WERI-Rb-1 (cell line): ENCODE results near the gene RPL12.

Experiments used
- DNase-seq: peaks from one replicate; pipeline ENCODE4 v3.0.0-alpha.2; 2020
- H3K27ac ChIP-seq: fragments of 250-450 bp; sonication (Bioruptor Pico); 2 replicates; pipeline ENCODE4 v1.5.1; 2020; ENCODE audit warnings: mild to moderate bottlenecking, moderate library complexity
- H3K27me3 ChIP-seq: fragments of 250-450 bp; sonication (Bioruptor Pico); 2 replicates; pipeline ENCODE4 v1.5.1; 2021; ENCODE audit warnings: mild to moderate bottlenecking, low read depth, moderate library complexity; ENCODE audit not compliant: insufficient read depth, severe bottlenecking
- H3K36me3 ChIP-seq: fragments of 250-450 bp; sonication (Bioruptor Pico); 2 replicates; pipeline ENCODE4 v1.5.1; 2020; ENCODE audit warnings: mild to moderate bottlenecking, moderate library complexity
- H3K4me3 ChIP-seq: 2 replicates; pipeline ENCODE4 v1.5.1; 2011; ENCODE audit warnings: low read depth, mild to moderate bottlenecking, control low read depth, low read length
- H3K9me3 ChIP-seq: fragments of 250-450 bp; sonication (Bioruptor Pico); 2 replicates; pipeline ENCODE4 v1.5.1; 2021; ENCODE audit warnings: mild to moderate bottlenecking, moderate library complexity; ENCODE audit not compliant: severe bottlenecking
- CTCF ChIP-seq: IDR thresholded peaks from 2 replicates; pipeline ENCODE4 v1.5.1; 2011; ENCODE audit warnings: low read depth, mild to moderate bottlenecking, control low read depth, inconsistent platforms, low read length

The RPL12 gene

GRCh38 chr9:127450830-127451607 is at the start of gene RPL12, which contains the start of gene LRSAM1:
RPL12 (minus strand) TSS chr9:127451406; CDS start chr9:127451317, 89 bp downstream.
LRSAM1 (plus strand) TSS chr9:127451510; CDS start chr9:127454528, 3,018 bp downstream.
- Histone ChIP-seq H3K27me3 (no peaks in the 10 kb centered on the region), H3K9me3 (no peaks in the 10 kb centered on the region), H3K27ac (peak within 1 kb of the TSS; percentile 89), H3K36me3 (peaks cover 60% of the 10 kb centered on the region), H3K4me3 (peak within 1 kb of the TSS; percentile 94)
- DNase-seq = peak; percentile 98
- TF ChIP-seq CTCF = no peak

- peaks cover 39% of the 10 kb centered on the region for H3K36me3 ChIP-seq
- peak overlapping the region; percentile 18 for H3K27ac ChIP-seq
- no peak for TF ChIP-seq CTCF
- no peak for DNase-seq
- no peaks in the 10 kb centered on the region for H3K9me3 ChIP-seq
- H3K27me3 ChIP-seq = no peaks in the 10 kb centered on the region
- no peak overlapping the region for H3K4me3 ChIP-seq
These were observed 49.7 kb upstream of the RPL12 start for GRCh38 chr9:127500862-127501261.

- TF ChIP-seq CTCF = no peak
- H3K4me3 ChIP-seq = no peak overlapping the region
- H3K36me3 ChIP-seq = peaks cover 39% of the 10 kb centered on the region
- H3K27ac ChIP-seq = peak overlapping the region; percentile 18
- peak; percentile 76 for DNase-seq
- H3K27me3 ChIP-seq = no peaks in the 10 kb centered on the region
- no peaks in the 10 kb centered on the region for H3K9me3 ChIP-seq
These were observed 49.2 kb upstream of the RPL12 start for GRCh38 chr9:127500399-127500798.

- peaks cover 32% of the 10 kb centered on the region for H3K36me3 ChIP-seq
- H3K4me3 ChIP-seq = no peak overlapping the region
- no peak for TF ChIP-seq CTCF
- no peak for DNase-seq
- H3K27ac ChIP-seq = no peak overlapping the region
- no peaks in the 10 kb centered on the region for H3K9me3 ChIP-seq
- H3K27me3 ChIP-seq = no peaks in the 10 kb centered on the region
These were observed 47.1 kb upstream of the RPL12 start for GRCh38 chr9:127498298-127498697.

- Histone ChIP-seq H3K36me3 (peaks cover 27% of the 10 kb centered on the region), H3K4me3 (no peak overlapping the region), H3K27me3 (no peaks in the 10 kb centered on the region), H3K9me3 (no peaks in the 10 kb centered on the region), H3K27ac (peak overlapping the region; percentile 90)
- DNase-seq = no peak
- TF ChIP-seq CTCF = no peak
These were observed 46.6 kb upstream of the RPL12 start for GRCh38 chr9:127497656-127498290.
